RWPE1 (cell line): Measurements from ENCODE around the gene GGT5.

Experiments used
- CTCF ChIA-PET: fragments of 350-600 bp; sonication (Branson Sonifier 250); formaldehyde crosslinking; extraction: SDS; loops from one replicate; lab custom pipeline; 2021; lab: Yijun Ruan, JAX
- POLR2A ChIA-PET: fragments of 400-600 bp; formaldehyde crosslinking; extraction: SDS; loops from one replicate; lab custom pipeline; 2020; ENCODE audit warnings: antibody characterized with exemption; ENCODE audit not compliant: low non-redundant PET; lab: Yijun Ruan, JAX
- DNase-seq: peaks from one replicate; pipeline ENCODE4 v3.0.0; 2012; ENCODE audit warnings: low spot score
- H3K27ac ChIP-seq: fragments of 450-650 bp; 2 replicates; pipeline ENCODE4 v1.5.1; 2017
- TF ChIP-seq, protein P1 (sequence below): fragments of 450-650 bp; conservative IDR thresholded peaks from 2 replicates; pipeline ENCODE4 v1.5.1; 2017; ENCODE audit warnings: low read depth, mild to moderate bottlenecking

Gene GGT5

DNA sequence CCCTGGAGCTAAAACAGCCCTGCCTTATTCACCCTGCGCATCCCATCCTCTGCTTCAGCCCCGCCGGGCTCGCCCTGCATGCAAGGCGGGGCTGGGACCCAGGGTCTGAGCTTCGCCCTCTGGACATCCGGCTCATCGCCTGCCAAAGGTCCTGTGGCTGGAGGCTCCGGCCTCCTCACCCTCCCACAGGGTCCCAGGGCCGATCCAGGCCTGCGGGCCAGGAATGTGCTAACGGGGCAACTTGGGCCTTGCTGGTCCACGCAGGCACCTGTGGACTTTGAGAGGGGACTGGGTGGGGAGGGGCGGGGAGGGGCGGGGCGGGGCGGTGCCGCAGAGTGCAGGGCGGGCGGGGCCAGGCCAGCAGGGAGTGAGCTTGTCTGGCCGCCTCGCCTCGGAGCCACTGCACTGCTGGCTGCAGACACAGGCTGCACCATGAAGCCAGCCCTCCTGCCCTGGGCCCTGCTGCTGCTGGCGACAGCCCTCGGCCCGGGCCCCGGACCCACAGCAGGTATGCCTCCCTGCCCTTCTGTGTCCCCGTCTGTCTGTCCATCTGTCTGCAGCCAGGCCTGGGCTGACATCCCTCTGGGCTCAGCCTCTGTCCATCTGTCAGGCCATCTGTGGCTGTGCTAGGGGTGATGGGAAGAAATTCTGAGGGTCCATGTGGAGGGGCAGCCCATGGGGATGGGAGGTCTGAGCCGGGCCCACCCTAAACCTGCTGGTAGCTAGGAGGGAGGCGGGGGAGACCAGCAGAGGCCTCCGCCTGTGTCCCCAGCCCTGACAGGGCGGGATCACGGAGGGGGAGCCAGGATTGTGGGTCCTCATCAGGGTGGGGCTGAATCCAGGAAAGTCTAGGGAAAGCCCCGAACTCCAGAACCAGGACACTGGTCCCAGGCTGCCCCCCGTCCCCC is 63.5 kb downstream of the GGT5 start, which contains the start of gene SUSD2:
Gene SUSD2, plus strand, starts transcription at position 400 of the 908 bp plus-strand sequence. Its CDS starts 33 bp downstream, at position 433.
- DNase-seq = no peak
- ChIA-PET POLR2A (no interaction called here), CTCF (interaction anchor here (0.5 to 1.8 kb wide), 3 partner anchors 8 to 993 kb away, joined by 4 to 6 read pairs (median 5); no protein-coding TSS in a partner anchor)
- TF ChIP-seq, protein P1, sequence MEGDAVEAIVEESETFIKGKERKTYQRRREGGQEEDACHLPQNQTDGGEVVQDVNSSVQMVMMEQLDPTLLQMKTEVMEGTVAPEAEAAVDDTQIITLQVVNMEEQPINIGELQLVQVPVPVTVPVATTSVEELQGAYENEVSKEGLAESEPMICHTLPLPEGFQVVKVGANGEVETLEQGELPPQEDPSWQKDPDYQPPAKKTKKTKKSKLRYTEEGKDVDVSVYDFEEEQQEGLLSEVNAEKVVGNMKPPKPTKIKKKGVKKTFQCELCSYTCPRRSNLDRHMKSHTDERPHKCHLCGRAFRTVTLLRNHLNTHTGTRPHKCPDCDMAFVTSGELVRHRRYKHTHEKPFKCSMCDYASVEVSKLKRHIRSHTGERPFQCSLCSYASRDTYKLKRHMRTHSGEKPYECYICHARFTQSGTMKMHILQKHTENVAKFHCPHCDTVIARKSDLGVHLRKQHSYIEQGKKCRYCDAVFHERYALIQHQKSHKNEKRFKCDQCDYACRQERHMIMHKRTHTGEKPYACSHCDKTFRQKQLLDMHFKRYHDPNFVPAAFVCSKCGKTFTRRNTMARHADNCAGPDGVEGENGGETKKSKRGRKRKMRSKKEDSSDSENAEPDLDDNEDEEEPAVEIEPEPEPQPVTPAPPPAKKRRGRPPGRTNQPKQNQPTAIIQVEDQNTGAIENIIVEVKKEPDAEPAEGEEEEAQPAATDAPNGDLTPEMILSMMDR = no peak
- H3K27ac ChIP-seq = peak within 1 kb of the TSS; percentile 64

DNA sequence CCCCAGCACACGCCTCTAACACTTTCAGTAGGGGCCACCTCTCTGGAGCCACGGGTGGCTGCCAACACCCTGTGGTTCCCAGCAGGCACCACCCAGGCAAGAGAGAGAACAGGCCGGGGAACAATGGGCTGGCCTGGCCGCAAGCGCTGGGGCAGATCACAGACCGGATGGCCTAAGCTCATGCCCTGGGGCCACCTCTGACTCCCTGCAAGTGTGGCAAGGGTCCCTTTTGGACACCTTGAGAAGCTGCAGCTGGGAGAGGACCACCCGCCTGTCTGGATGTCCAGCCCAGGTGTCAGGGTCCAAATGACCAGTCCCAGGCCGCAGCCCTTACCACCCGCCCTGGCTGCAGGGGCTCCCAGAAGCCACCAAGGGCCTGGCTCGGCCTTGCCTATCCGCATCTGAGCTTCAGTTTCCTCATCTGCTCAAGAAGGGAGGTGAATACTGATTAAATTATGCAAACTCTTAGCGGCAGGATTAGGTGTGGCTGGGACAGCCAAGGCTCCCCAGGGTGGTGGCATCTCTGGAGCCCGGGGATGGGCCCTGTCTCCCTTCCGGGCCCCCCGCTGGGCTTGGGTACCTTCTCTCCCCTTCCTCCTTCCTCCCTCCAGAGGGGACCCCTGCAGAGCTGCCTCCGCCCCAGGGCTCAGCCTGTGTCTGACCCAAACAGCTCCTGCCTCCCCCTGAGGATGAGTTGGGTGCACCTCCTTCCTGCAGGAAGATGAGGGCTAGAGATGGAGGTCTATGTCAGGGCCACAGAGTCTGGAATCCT is 64.4 kb downstream of the GGT5 start:
- CTCF ChIA-PET = interaction anchor here (0.5 to 1.8 kb wide), 3 partner anchors 9 to 992 kb away, joined by 4 to 6 read pairs (median 5); no protein-coding TSS in a partner anchor

DNA sequence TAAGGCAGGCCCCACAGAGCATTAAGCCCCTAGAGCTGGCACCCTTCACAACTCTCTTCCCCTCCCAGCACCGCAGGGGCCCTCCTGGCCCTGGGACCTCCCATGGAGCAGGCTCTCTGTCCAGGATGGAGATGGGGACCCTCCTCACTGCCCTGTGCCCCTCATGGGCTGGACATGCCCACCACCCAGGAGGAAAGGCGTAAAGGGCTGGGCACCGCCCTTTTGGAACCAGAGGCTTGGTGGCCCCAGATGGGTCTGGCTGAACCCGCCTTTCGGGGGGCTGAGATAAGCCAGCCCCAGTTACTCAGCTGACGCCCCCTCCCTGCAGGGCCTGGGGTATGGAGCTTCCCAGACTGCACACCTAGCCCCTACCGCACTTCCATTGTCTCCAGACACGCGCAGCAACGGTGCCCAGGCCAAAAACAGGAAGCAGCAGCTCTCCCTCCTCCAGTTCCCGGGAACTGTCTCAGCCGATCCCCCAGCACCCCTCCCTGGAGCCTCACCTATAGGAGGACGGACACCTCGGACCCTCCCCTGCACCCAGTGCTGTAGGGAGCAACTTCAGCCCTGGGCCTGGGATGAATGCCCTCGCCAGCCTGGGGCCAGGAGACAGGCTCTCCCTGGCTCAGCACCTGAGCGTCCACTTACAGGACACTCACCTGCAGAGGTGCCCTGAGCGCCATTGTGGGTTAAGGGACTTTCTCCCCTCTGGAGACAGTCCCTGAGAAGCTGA is 65.2 kb downstream of the GGT5 start:
- DNase-seq = no peak
- CTCF ChIA-PET = interaction anchor here (0.5 to 1.8 kb wide), 3 partner anchors 22 to 336 kb away, joined by 3 to 6 read pairs (median 3); no protein-coding TSS in a partner anchor
- peak overlapping the region; percentile 64 for H3K27ac ChIP-seq
- POLR2A ChIA-PET = interaction anchor here (0.7 kb wide), 1 partner anchor 90 kb away, joined by 3 read pairs; no protein-coding TSS in a partner anchor
- TF ChIP-seq, protein P1 = no peak

More for the DNA sequence above, 64.4 kb downstream of the GGT5 start:
- POLR2A ChIA-PET = no interaction called here
- no peak for DNase-seq
- H3K27ac ChIP-seq = peak overlapping the region; percentile 64
- TF ChIP-seq, protein P1 = no peak

GRCh38 chr22:24178502-24179440 is 66.1 kb downstream of the GGT5 start:
- DNase-seq = no peak
- POLR2A ChIA-PET = interaction anchor here (0.7 kb wide), 1 partner anchor 91 kb away, joined by 3 read pairs; no protein-coding TSS in a partner anchor
- H3K27ac ChIP-seq = peak overlapping the region; percentile 64
- CTCF ChIA-PET = interaction anchor here (0.5 to 1.0 kb wide), 2 partner anchors 21 to 335 kb away, joined by 3 read pairs; no protein-coding TSS in a partner anchor
- TF ChIP-seq, protein P1 = 0 out of 2 replicates have a peak, but pooled peaks have one; percentile 6

DNA sequence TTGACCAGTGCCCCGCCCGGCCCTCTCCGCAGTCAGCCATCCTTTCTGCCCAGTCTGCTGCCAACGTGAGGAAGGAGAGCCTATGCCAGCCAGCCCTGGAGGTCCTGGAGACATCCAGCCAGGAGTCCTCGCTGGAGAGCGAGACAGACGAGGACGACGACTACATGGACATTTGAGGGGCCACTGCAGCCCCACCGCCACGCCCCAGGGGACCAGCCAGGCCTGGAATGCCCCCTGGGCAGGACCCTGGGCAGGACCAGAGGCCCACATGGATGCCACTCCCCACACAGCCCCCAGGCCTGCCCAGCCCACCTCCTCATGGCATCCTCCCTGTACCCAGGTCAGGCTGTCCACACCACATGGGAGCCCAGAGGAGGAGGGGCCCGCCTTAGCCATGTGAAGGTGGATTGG is 66.9 kb downstream of the GGT5 start:
- DNase-seq = no peak
- TF ChIP-seq, protein P1 = no peak
- CTCF ChIA-PET = no interaction called here
- H3K27ac ChIP-seq = peak overlapping the region; percentile 64
- POLR2A ChIA-PET = no interaction called here
